HUES48 (cell line): ENCODE data around the gene TTC34.

ENCODE experiments used
- H3K27ac ChIP-seq: one replicate; pipeline ENCODE4 v1.7.0; 2013; ENCODE audit warnings: low read depth, low read length, inconsistent platforms
- H3K27me3 ChIP-seq: 2 replicates; pipeline ENCODE4 v1.6.1; 2013; ENCODE audit warnings: mild to moderate bottlenecking, low read length; ENCODE audit not compliant: control insufficient read depth, insufficient read depth
- H3K36me3 ChIP-seq: 2 replicates; pipeline ENCODE4 v1.6.1; 2013; ENCODE audit warnings: low read length; ENCODE audit not compliant: control insufficient read depth, insufficient read depth
- H3K4me1 ChIP-seq: 2 replicates; pipeline ENCODE4 v1.6.1; 2013; ENCODE audit warnings: mild to moderate bottlenecking, low read length; ENCODE audit not compliant: control insufficient read depth, insufficient read depth
- H3K4me3 ChIP-seq: 2 replicates; pipeline ENCODE4 v1.5.1; 2013; ENCODE audit warnings: mild to moderate bottlenecking, low read depth, low read length
- H3K9ac ChIP-seq: 2 replicates; pipeline ENCODE4 v1.6.1; 2013; ENCODE audit warnings: mild to moderate bottlenecking, low read depth, low read length, moderate library complexity
- H3K9me3 ChIP-seq: 2 replicates; pipeline ENCODE4 v1.6.1; 2013; ENCODE audit warnings: low read length; ENCODE audit not compliant: control insufficient read depth, insufficient read depth

The TTC34 gene

DNA sequence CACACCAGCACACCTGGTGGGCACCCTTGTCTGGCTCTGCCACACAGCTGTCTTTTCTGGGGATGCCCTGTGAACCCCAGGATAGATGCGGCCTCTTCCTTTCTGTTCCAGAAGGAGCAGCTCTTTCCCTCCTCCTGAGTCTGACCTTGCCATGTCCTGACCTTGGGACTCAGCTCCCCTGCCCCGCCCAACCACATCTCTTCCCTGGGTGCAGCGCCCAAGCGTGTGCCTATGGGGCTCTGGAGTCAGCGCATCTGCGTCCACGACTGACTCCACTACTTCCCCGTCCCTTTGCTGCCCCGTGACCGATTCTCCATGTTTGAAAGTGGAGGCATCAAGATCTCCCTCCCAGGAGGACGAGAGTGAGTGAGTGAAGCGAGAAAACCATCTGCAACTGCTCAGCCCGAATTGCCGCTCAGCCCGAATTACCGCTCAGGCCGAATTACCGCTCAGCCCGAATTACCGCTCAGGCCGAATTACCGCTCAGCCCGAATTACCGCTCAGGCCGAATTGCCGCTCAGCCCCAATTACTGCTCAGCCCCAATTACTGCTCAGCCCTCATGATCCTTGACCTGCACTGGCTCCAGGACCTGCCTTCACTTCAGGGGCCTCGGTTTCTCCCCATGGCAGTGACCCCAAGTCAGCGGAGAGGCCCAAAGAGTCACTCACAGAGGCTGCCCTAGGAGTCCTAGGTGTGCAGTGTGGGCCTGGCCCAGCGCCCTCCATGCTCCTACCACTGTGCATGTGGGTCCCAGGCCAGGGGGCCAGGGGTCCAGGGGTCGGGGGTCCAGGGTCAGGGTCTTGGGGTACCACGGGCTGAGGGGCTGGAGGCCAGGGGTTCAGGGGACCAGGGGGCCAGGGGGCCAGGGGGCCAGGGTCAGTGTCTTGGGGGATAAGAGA, 18.6 kb upstream of the TTC34 start:
- H3K27me3 ChIP-seq: no peaks in the 10 kb centered on the region
- no peak overlapping the region for H3K27ac ChIP-seq
- H3K4me3 ChIP-seq: no peak overlapping the region
- no peaks in the 10 kb centered on the region for H3K4me1 ChIP-seq
- H3K9ac ChIP-seq: no peak overlapping the region
- H3K36me3 ChIP-seq: no peaks in the 10 kb centered on the region
- H3K9me3 ChIP-seq: peaks cover 13% of the 10 kb centered on the region; the same call in 1 of the 2 replicates

DNA sequence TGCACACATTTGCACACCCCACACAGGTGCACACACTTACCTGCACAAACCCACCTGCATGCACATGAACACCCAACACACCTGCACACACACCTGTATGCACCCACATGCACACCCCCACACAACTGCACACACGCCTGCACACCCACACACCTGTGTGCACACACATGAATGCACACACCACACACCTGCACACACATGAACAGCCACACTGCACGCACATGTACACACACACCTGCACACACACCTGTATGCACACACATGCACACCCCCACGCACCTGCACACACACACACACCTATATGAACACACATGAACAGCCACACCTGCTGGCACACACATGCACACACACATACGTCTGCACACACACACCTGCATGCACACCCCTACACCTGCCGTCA, 17.9 kb upstream of the TTC34 start:
- H3K27me3 ChIP-seq: no peaks in the 10 kb centered on the region
- H3K4me1 ChIP-seq: no peaks in the 10 kb centered on the region
- H3K27ac ChIP-seq: no peak overlapping the region
- H3K36me3 ChIP-seq: no peaks in the 10 kb centered on the region
- no peak overlapping the region for H3K4me3 ChIP-seq
- H3K9me3 ChIP-seq: peaks cover 14% of the 10 kb centered on the region
- no peak overlapping the region for H3K9ac ChIP-seq

DNA sequence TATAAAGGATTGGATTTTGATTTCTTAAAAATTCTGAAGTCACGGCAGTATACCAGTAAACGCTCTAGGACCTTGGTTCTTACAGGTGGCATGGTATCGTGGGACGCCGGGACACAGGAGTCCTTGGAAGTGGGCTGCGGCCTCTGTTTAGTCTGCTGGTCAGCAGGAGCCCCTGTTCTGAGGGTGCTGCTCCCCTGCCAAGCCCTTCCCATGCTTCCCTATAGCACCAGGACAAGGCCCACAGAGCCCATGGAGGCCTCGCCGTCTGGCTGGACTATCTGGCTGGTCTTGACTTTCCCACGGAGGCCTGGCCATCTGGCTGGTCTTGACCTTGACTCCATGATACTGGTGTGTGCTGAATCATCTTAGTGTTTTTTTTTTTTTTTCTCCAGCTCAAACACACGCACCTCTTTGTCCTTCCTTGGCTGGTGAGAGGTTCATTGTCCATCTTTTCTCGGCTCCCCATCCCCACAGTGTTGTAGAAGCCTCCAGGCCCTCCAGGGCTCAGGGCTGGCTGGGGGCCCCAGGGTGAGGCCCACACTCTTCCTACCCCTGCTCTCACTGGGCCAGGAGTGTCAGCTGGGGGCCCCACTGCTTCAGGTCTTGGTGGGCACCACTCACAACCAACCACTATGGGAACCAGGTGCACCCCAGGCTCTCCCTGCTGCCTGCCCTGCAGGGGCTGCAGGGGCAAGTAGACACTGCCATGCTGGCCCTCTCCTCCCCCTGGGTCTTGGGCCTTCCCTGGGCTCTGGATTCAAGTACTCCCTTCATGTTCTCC, 16.5 kb upstream of the TTC34 start:
- Histone ChIP-seq H3K27me3 (no peaks in the 10 kb centered on the region), H3K4me1 (no peaks in the 10 kb centered on the region), H3K36me3 (no peaks in the 10 kb centered on the region), H3K4me3 (no peak overlapping the region), H3K27ac (no peak overlapping the region), H3K9ac (no peak overlapping the region), H3K9me3 (peaks cover 22% of the 10 kb centered on the region)

DNA sequence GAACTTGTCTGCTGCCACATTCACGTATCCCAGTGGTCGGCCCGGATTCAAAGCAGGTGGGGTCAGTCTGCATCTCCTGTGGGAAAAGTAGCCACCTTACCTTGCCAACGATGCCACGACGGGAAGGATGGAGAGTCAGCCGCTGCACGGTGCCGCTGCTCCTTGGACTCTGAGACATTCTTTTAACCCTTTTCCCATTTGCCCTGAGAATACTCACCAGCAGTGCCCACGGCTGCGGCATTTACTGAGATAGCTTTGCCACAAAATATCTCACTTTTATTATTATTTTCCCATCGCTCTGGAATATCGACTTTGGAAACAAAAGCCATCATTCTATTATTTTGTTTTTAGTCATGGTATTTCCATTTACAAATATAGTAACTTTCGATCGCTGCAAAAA, 15.3 kb upstream of the TTC34 start:
- H3K9me3 ChIP-seq: peaks cover 33% of the 10 kb centered on the region
- no peak overlapping the region for H3K27ac ChIP-seq
- no peaks in the 10 kb centered on the region for H3K36me3 ChIP-seq
- no peak overlapping the region for H3K9ac ChIP-seq
- no peaks in the 10 kb centered on the region for H3K4me1 ChIP-seq
- no peak overlapping the region for H3K4me3 ChIP-seq
- H3K27me3 ChIP-seq: no peaks in the 10 kb centered on the region

DNA sequence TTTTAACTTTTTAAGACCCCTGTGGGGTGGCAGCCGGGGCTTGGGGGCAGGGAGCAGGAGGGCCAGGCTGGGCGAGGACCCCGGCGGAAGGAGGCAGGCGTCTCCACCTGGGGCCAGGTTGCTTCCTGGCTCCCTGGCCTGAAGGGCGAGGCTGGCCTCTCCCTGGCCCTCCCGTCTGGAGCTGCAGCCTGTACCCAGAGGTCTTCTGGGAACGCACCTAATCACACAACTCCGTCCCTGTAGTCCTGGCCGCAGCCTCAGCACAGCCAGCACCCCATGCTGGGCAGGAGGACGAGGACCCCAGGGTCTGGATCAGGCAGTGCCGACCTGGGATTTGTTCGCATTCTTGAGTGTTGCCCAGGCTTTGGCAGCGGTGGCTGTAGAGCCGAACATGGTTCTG, 14.1 kb upstream of the TTC34 start:
- no peak overlapping the region for H3K9ac ChIP-seq
- no peaks in the 10 kb centered on the region for H3K36me3 ChIP-seq
- H3K27ac ChIP-seq: no peak overlapping the region
- H3K4me1 ChIP-seq: no peaks in the 10 kb centered on the region
- H3K4me3 ChIP-seq: no peak overlapping the region
- no peaks in the 10 kb centered on the region for H3K27me3 ChIP-seq
- H3K9me3 ChIP-seq: peaks cover 40% of the 10 kb centered on the region

DNA sequence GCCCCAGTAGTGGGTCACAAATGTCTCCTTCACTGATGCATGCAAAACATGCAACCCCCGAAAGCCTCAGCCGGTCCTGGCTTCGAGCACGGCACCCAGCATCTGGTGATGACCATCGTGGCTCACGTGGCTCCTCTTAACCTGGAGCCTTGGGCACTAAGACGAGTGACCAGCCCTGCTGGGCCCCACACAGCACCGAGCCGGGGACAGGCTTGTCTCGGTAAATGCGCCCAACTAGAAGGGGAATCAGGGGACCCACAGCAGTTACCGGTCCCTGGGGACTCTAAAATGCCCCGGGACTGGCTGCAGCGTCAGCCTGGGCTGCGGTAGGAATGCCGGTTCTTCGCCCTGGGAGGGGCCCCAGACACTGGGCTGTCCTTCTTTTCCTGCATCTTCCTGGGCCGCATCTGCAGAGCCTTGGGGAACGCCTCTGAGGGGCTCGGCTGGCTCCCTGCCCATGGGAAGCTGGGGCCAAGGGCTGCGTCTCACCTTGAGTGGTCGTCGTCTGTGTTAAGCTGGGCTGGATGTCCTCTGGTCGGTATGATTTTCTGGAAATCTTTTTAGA, 13.1 kb upstream of the TTC34 start:
- no peak overlapping the region for H3K27ac ChIP-seq
- H3K4me1 ChIP-seq: no peaks in the 10 kb centered on the region
- H3K4me3 ChIP-seq: no peak overlapping the region
- H3K27me3 ChIP-seq: no peaks in the 10 kb centered on the region
- peaks cover 40% of the 10 kb centered on the region for H3K9me3 ChIP-seq
- no peaks in the 10 kb centered on the region for H3K36me3 ChIP-seq
- H3K9ac ChIP-seq: no peak overlapping the region

DNA sequence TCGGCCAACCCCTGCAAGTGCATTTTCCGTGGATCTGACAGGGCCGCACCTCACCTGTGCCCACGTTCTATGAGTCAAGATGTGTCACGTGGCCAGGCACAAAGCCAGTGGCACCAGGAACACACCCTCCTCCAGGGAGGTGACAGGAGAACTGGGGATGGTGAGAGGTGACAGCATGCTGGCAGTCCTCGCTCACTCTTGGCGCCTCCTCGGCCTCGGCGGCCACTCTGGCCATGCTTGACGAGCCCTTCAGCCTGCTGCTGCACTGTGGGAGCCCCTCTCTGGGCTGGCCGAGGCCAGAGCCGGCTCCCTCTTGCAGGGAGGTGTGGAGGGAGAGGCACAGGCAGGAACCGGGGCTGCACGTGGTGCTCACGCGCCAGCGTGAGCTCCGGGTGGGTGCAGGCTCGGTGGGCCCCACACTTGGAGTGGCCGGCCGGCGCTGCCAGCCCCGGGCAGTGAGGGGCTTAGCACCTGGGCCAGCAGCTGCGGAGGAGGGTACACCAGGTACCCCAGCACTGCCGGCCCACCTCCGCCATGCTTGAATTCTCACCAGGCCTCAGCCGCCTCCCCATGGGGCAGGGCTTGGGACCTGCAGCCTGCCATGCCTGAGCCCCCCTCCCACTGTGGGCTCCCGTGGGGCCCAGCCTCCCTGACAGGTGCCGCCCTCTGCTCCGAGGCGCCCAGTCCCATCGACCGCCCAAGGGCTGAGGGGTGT, 11.6 kb upstream of the TTC34 start:
- H3K9me3 ChIP-seq: peaks cover 33% of the 10 kb centered on the region
- no peak overlapping the region for H3K4me3 ChIP-seq
- no peak overlapping the region for H3K9ac ChIP-seq
- H3K36me3 ChIP-seq: no peaks in the 10 kb centered on the region
- H3K4me1 ChIP-seq: no peaks in the 10 kb centered on the region
- H3K27ac ChIP-seq: no peak overlapping the region
- no peaks in the 10 kb centered on the region for H3K27me3 ChIP-seq

DNA sequence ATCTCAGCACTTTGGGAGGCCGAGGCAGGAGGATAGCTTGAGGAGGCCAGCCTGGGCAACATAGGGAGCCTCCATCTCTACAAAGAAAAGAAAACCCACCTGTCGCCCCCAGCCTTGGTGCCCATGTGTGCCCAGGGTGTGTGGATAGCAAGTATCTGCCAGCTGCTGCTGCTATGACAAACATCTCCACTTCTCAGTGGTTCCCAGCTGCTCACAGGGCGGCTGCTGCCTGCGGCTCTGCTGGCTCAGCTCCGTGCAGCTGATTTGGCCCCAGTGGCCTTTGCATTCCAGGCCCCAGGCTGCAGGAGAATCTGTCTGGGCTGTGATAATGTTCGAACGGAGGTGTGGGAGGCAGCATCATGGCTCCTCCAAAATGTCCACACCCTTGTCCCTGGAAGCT, 10.6 kb upstream of the TTC34 start:
- no peak overlapping the region for H3K9ac ChIP-seq
- peaks cover 33% of the 10 kb centered on the region for H3K9me3 ChIP-seq
- no peaks in the 10 kb centered on the region for H3K27me3 ChIP-seq
- no peaks in the 10 kb centered on the region for H3K4me1 ChIP-seq
- no peak overlapping the region for H3K27ac ChIP-seq
- H3K36me3 ChIP-seq: no peaks in the 10 kb centered on the region
- H3K4me3 ChIP-seq: no peak overlapping the region

DNA sequence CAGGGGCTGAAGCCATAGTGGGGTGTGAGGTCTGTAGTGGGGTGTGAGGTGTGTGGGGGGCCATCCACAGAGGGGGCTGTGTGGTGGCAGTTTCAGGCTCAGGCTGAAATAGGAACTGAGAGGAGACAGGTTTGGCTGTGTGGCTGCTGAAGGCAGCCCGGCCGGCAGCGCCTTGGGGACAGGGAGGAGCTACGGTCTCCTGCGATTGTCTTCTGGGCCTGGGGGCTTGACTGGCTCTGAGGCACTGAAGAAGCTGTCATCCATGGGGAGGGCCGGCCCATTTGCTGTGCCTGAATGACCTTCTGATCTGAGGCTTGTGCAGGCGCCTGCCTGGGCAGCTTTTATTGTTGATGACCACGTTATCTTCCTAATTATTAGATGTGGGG, 10.0 kb upstream of the TTC34 start:
- peaks cover 31% of the 10 kb centered on the region for H3K9me3 ChIP-seq
- H3K4me3 ChIP-seq: no peak overlapping the region
- H3K9ac ChIP-seq: no peak overlapping the region

DNA sequence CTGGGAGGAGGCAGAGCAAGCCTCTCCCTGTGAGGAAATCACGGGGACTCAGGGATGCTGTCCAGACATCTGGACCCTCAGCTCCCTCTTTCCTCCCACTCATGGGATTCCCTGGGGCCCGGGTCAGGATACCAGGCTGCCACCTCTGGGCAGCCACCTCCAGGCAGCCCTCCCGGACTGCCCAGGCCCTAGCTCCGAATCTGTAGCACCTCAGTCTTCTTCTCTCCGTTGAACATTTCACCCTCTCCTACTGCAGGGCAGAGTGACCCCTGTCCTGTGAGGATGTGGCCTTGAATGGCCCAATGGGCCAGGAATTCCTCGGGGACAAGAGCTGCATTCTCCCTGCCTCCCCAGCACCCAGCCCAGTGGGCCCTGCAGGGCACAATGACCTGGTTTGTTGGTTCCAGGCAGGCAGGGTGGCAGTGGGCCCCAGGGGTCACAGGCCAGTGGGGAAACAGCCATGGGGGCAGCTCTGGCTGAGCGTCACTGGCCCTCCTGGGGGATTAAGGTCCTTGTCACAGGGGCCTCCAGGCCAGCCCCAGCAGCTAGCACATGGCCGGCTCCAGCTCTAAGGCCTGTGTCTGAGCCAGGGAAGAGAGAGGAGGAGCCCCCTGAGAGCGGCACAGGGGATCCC, 9.5 kb upstream of the TTC34 start:
- no peak overlapping the region for H3K9ac ChIP-seq
- H3K4me1 ChIP-seq: no peaks in the 10 kb centered on the region
- H3K27me3 ChIP-seq: no peaks in the 10 kb centered on the region
- no peaks in the 10 kb centered on the region for H3K36me3 ChIP-seq
- peaks cover 31% of the 10 kb centered on the region for H3K9me3 ChIP-seq
- H3K27ac ChIP-seq: no peak overlapping the region
- H3K4me3 ChIP-seq: no peak overlapping the region

More for the DNA sequence above, 10.0 kb upstream of the TTC34 start:
- no peaks in the 10 kb centered on the region for H3K4me1 ChIP-seq
- no peaks in the 10 kb centered on the region for H3K36me3 ChIP-seq
- H3K27me3 ChIP-seq: no peaks in the 10 kb centered on the region
- H3K27ac ChIP-seq: no peak overlapping the region
